ENCODE data around the gene DTD1.
"Not testable (repeated sequence)": the region's sequence is repeated elsewhere in the genome, so short reads cannot be mapped to it uniquely, and the experiment has no call there.

Gene DTD1

GRCh38 chr20:18750735-18751134 is 162.9 kb downstream of the DTD1 start:
- H3K36me3 ChIP-seq (replicated peaks in 1 of 2; ENCODE audit: control insufficient read depth in 2 of 2, insufficient read depth in 2 of 2, low read length in 2 of 2): peaks cover 2 to 5% of the 10 kb centered on the region in 2 donors
- no peak overlapping the region for H2AFZ ChIP-seq (ENCODE audit: low read length)
- H2BK120ac ChIP-seq (ENCODE audit: low read depth, low read length): no peak overlapping the region
- H4K91ac ChIP-seq (ENCODE audit: low read depth, low read length, poor library complexity): no peak overlapping the region
- H3K9ac ChIP-seq (ENCODE audit: low read depth, low read length, poor library complexity): no peak overlapping the region
- no peak overlapping the region for H3K4me3 ChIP-seq (ENCODE audit: low read length in 2 of 2)
- no peak overlapping the region for H3K4ac ChIP-seq (ENCODE audit: low read length)
- no peak overlapping the region for H2BK15ac ChIP-seq (ENCODE audit: low read length)
- WGBS, 2 donors (ENCODE audit: extremely low coverage in 2 of 2, insufficient read length in 2 of 2, insufficient replicate concordance in 1 of 2): no CpG with 5 or more reads among the region's 1 CpG
- no peaks in the 10 kb centered on the region for H3K9me3 ChIP-seq (replicated peaks in 1 of 2; ENCODE audit: control insufficient read depth in 2 of 2, insufficient read depth in 1 of 2, low read depth in 1 of 2, low read length in 2 of 2)
- DNase-seq (ENCODE audit: low spot score): peak; percentile 26
- H2AK5ac ChIP-seq (ENCODE audit: low read depth, low read length): no peak overlapping the region
- no peak overlapping the region for H3K27ac ChIP-seq (replicated peaks; ENCODE audit: low read length)
- H3K4me1 ChIP-seq (ENCODE audit: control insufficient read depth in 2 of 2, insufficient read depth in 1 of 2, low read depth in 1 of 2, low read length in 2 of 2): peaks cover 10 to 15% of the 10 kb centered on the region in 2 donors
- peak overlapping the region; percentile 0 for H3K4me2 ChIP-seq (ENCODE audit: insufficient read depth, low read length, poor library complexity, severe bottlenecking)
- H2BK5ac ChIP-seq (ENCODE audit: low read length): no peak overlapping the region
- no peak overlapping the region for H3K18ac ChIP-seq (ENCODE audit: low read length)
- H3K23ac ChIP-seq (ENCODE audit: low read depth, low read length, poor library complexity): no peak overlapping the region
- no peaks in the 10 kb centered on the region for H3K27me3 ChIP-seq (ENCODE audit: control insufficient read depth in 3 of 3, insufficient read depth in 3 of 3, low read depth in 1 of 3, low read length in 3 of 3)
- H3K79me1 ChIP-seq (ENCODE audit: low read depth, low read length): peaks cover 3% of the 10 kb centered on the region
- no peak overlapping the region for H4K8ac ChIP-seq (ENCODE audit: low read depth, low read length)
- H3K14ac ChIP-seq (ENCODE audit: low read length): no peak overlapping the region
- no peak overlapping the region for H2BK12ac ChIP-seq (ENCODE audit: low read length)

- no peak for DNase-seq (ENCODE audit: low spot score)
- H3K14ac ChIP-seq (ENCODE audit: low read length): no peak overlapping the region
- no peak overlapping the region for H3K4me2 ChIP-seq (ENCODE audit: insufficient read depth, low read length, poor library complexity, severe bottlenecking)
- no peak overlapping the region for H2AFZ ChIP-seq (ENCODE audit: low read length)
- H4K91ac ChIP-seq (ENCODE audit: low read depth, low read length, poor library complexity): no peak overlapping the region
- no peak overlapping the region for H2BK15ac ChIP-seq (ENCODE audit: low read length)
- H2AK5ac ChIP-seq (ENCODE audit: low read depth, low read length): no peak overlapping the region
- no peak overlapping the region for H3K23ac ChIP-seq (ENCODE audit: low read depth, low read length, poor library complexity)
- H3K79me1 ChIP-seq (ENCODE audit: low read depth, low read length): no peaks in the 10 kb centered on the region
- no peak overlapping the region for H2BK5ac ChIP-seq (ENCODE audit: low read length)
- no peak overlapping the region for H3K4me3 ChIP-seq (ENCODE audit: low read length in 2 of 2)
- H3K18ac ChIP-seq (ENCODE audit: low read length): no peak overlapping the region
- H2BK120ac ChIP-seq (ENCODE audit: low read depth, low read length): no peak overlapping the region
- WGBS, 2 donors (ENCODE audit: extremely low coverage in 2 of 2, insufficient read length in 2 of 2, insufficient replicate concordance in 1 of 2): no CpG with 5 or more reads among the region's 5 CpGs
- no peaks in the 10 kb centered on the region for H3K9me3 ChIP-seq (replicated peaks in 1 of 2; ENCODE audit: control insufficient read depth in 2 of 2, insufficient read depth in 1 of 2, low read depth in 1 of 2, low read length in 2 of 2)
- no peak overlapping the region for H3K27ac ChIP-seq (replicated peaks; ENCODE audit: low read length)
- H3K4me1 ChIP-seq (ENCODE audit: control insufficient read depth in 2 of 2, insufficient read depth in 1 of 2, low read depth in 1 of 2, low read length in 2 of 2): peaks cover 10 to 15% of the 10 kb centered on the region in 2 donors
- no peak overlapping the region for H3K4ac ChIP-seq (ENCODE audit: low read length)
- no peak overlapping the region for H2BK12ac ChIP-seq (ENCODE audit: low read length)
- H3K9ac ChIP-seq (ENCODE audit: low read depth, low read length, poor library complexity): no peak overlapping the region
- no peak overlapping the region for H4K8ac ChIP-seq (ENCODE audit: low read depth, low read length)
- H3K36me3 ChIP-seq (replicated peaks in 1 of 2; ENCODE audit: control insufficient read depth in 2 of 2, insufficient read depth in 2 of 2, low read length in 2 of 2): no peaks in the 10 kb centered on the region
- no peaks in the 10 kb centered on the region for H3K27me3 ChIP-seq (ENCODE audit: control insufficient read depth in 3 of 3, insufficient read depth in 3 of 3, low read depth in 1 of 3, low read length in 3 of 3)
Observed at GRCh38 chr20:18754030-18754652, 166.3 kb downstream of the DTD1 start.

- H4K8ac ChIP-seq (ENCODE audit: low read depth, low read length): no peak overlapping the region
- no peak overlapping the region for H2BK120ac ChIP-seq (ENCODE audit: low read depth, low read length)
- H3K4me1 ChIP-seq (ENCODE audit: control insufficient read depth in 2 of 2, insufficient read depth in 1 of 2, low read depth in 1 of 2, low read length in 2 of 2): peaks cover 10 to 12% of the 10 kb centered on the region in 2 donors
- no peak overlapping the region for H3K23ac ChIP-seq (ENCODE audit: low read depth, low read length, poor library complexity)
- no peaks in the 10 kb centered on the region for H3K27me3 ChIP-seq (ENCODE audit: control insufficient read depth in 3 of 3, insufficient read depth in 3 of 3, low read depth in 1 of 3, low read length in 3 of 3)
- no peak overlapping the region for H2AFZ ChIP-seq (ENCODE audit: low read length)
- WGBS, 2 donors (ENCODE audit: extremely low coverage in 2 of 2, insufficient read length in 2 of 2, insufficient replicate concordance in 1 of 2): no CpG with 5 or more reads among the region's 3 CpGs
- H3K4me2 ChIP-seq (ENCODE audit: insufficient read depth, low read length, poor library complexity, severe bottlenecking): no peak overlapping the region
- H3K9ac ChIP-seq (ENCODE audit: low read depth, low read length, poor library complexity): no peak overlapping the region
- no peak overlapping the region for H2BK12ac ChIP-seq (ENCODE audit: low read length)
- no peak overlapping the region for H3K18ac ChIP-seq (ENCODE audit: low read length)
- H3K4me3 ChIP-seq (ENCODE audit: low read length in 2 of 2): no peak overlapping the region
- no peaks in the 10 kb centered on the region for H3K36me3 ChIP-seq (replicated peaks in 1 of 2; ENCODE audit: control insufficient read depth in 2 of 2, insufficient read depth in 2 of 2, low read length in 2 of 2)
- H3K9me3 ChIP-seq (replicated peaks in 1 of 2; ENCODE audit: control insufficient read depth in 2 of 2, insufficient read depth in 1 of 2, low read depth in 1 of 2, low read length in 2 of 2): no peaks in the 10 kb centered on the region
- no peak overlapping the region for H3K4ac ChIP-seq (ENCODE audit: low read length)
- H2BK15ac ChIP-seq (ENCODE audit: low read length): no peak overlapping the region
- H3K27ac ChIP-seq (replicated peaks; ENCODE audit: low read length): no peak overlapping the region
- no peak overlapping the region for H2AK5ac ChIP-seq (ENCODE audit: low read depth, low read length)
- H3K14ac ChIP-seq (ENCODE audit: low read length): no peak overlapping the region
- DNase-seq (ENCODE audit: low spot score): no peak
- H3K79me1 ChIP-seq (ENCODE audit: low read depth, low read length): no peaks in the 10 kb centered on the region
- no peak overlapping the region for H4K91ac ChIP-seq (ENCODE audit: low read depth, low read length, poor library complexity)
- H2BK5ac ChIP-seq (ENCODE audit: low read length): no peak overlapping the region
Observed at GRCh38 chr20:18754653-18755045, 166.8 kb downstream of the DTD1 start.

GRCh38 chr20:18760852-18761251 is 173.0 kb downstream of the DTD1 start:
- H3K14ac ChIP-seq (ENCODE audit: low read length); H3K18ac ChIP-seq (ENCODE audit: low read length); H3K4ac ChIP-seq (ENCODE audit: low read length); H4K8ac ChIP-seq (ENCODE audit: low read depth, low read length); H3K23ac ChIP-seq (ENCODE audit: low read depth, low read length, poor library complexity); H4K91ac ChIP-seq (ENCODE audit: low read depth, low read length, poor library complexity); H3K4me1 ChIP-seq (ENCODE audit: control insufficient read depth in 2 of 2, insufficient read depth in 1 of 2, low read depth in 1 of 2, low read length in 2 of 2); H3K27me3 ChIP-seq (ENCODE audit: control insufficient read depth in 3 of 3, insufficient read depth in 3 of 3, low read depth in 1 of 3, low read length in 3 of 3); H3K4me3 ChIP-seq (ENCODE audit: low read length in 2 of 2); H2BK5ac ChIP-seq (ENCODE audit: low read length); H3K36me3 ChIP-seq (replicated peaks in 1 of 2; ENCODE audit: control insufficient read depth in 2 of 2, insufficient read depth in 2 of 2, low read length in 2 of 2); H2AFZ ChIP-seq (ENCODE audit: low read length); DNase-seq (ENCODE audit: low spot score); H2BK15ac ChIP-seq (ENCODE audit: low read length); H3K9ac ChIP-seq (ENCODE audit: low read depth, low read length, poor library complexity); H2BK120ac ChIP-seq (ENCODE audit: low read depth, low read length); H3K79me1 ChIP-seq (ENCODE audit: low read depth, low read length); H3K27ac ChIP-seq (replicated peaks; ENCODE audit: low read length); H3K4me2 ChIP-seq (ENCODE audit: insufficient read depth, low read length, poor library complexity, severe bottlenecking); H2AK5ac ChIP-seq (ENCODE audit: low read depth, low read length); H2BK12ac ChIP-seq (ENCODE audit: low read length): not testable (repeated sequence)
- WGBS, 2 donors (ENCODE audit: extremely low coverage in 2 of 2, insufficient read length in 2 of 2, insufficient replicate concordance in 1 of 2): no CpG with 5 or more reads among the region's 19 CpGs
- peaks cover 5 to 13% of the 10 kb centered on the region in 2 donors for H3K9me3 ChIP-seq (replicated peaks in 1 of 2; ENCODE audit: control insufficient read depth in 2 of 2, insufficient read depth in 1 of 2, low read depth in 1 of 2, low read length in 2 of 2)

Data from neuronal stem cell (in vitro differentiated cells).